Prostate gland (tissue), 2 donors: ENCODE measurements around the gene DOK3.

Source experiments
- POLR2A ChIP-seq: fragments of 450-650 bp; IDR thresholded peaks from one replicate; pipeline ENCODE4 v1.6.1; 2016; ENCODE audit warnings: antibody characterized with exemption, mild to moderate bottlenecking
- TF ChIP-seq, protein P1 (sequence below), 4 experiments: fragments of 200-600 bp in 2 of 4; fragments of 450-650 bp in 2 of 4; sonication (generic) in 2 of 4; IDR thresholded peaks; 1 replicate in 3 of 4; 2 replicates in 1 of 4; pipeline ENCODE4 v1.5.1; 2016 to 2019; ENCODE audit warnings: antibody characterized with exemption in 4 of 4, mild to moderate bottlenecking in 2 of 4, moderate library complexity in 2 of 4

DNA sequence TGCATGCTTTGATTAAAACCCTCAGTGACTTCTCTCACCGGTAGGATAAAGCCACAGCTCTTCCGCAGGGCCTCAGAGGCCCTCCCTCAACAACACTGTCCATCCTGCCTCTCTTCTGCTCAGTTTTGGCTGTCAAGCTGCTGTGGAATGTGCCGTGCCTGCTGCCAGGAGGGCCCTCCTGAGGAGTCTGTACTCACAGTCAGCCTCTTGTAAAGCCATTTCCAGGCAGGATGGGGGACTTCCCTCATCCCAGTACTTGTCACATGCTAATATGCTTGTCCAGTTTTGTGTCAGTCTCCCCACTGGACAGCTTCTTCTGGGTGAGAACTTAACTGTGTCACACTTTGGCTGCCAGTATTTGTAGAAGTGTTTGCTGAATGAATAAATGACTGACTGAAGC is 21.0 kb upstream of the DOK3 start:
- TF ChIP-seq, protein P1, sequence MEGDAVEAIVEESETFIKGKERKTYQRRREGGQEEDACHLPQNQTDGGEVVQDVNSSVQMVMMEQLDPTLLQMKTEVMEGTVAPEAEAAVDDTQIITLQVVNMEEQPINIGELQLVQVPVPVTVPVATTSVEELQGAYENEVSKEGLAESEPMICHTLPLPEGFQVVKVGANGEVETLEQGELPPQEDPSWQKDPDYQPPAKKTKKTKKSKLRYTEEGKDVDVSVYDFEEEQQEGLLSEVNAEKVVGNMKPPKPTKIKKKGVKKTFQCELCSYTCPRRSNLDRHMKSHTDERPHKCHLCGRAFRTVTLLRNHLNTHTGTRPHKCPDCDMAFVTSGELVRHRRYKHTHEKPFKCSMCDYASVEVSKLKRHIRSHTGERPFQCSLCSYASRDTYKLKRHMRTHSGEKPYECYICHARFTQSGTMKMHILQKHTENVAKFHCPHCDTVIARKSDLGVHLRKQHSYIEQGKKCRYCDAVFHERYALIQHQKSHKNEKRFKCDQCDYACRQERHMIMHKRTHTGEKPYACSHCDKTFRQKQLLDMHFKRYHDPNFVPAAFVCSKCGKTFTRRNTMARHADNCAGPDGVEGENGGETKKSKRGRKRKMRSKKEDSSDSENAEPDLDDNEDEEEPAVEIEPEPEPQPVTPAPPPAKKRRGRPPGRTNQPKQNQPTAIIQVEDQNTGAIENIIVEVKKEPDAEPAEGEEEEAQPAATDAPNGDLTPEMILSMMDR (IDR thresholded peaks at IDR 0.05) = no peak
- TF ChIP-seq POLR2A = no peak
